Activated T-cell treated with anti-CD3 and anti-CD28 coated beads, Interleukin-2, amount 50 U/mL, for 48 hours (primary cell): ENCODE results near the gene SECISBP2.

Experiments
- DNase-seq, 2 experiments: peaks; one replicate each; pipeline ENCODE4 v3.0.0-alpha.2; 2020

SECISBP2 gene

DNA sequence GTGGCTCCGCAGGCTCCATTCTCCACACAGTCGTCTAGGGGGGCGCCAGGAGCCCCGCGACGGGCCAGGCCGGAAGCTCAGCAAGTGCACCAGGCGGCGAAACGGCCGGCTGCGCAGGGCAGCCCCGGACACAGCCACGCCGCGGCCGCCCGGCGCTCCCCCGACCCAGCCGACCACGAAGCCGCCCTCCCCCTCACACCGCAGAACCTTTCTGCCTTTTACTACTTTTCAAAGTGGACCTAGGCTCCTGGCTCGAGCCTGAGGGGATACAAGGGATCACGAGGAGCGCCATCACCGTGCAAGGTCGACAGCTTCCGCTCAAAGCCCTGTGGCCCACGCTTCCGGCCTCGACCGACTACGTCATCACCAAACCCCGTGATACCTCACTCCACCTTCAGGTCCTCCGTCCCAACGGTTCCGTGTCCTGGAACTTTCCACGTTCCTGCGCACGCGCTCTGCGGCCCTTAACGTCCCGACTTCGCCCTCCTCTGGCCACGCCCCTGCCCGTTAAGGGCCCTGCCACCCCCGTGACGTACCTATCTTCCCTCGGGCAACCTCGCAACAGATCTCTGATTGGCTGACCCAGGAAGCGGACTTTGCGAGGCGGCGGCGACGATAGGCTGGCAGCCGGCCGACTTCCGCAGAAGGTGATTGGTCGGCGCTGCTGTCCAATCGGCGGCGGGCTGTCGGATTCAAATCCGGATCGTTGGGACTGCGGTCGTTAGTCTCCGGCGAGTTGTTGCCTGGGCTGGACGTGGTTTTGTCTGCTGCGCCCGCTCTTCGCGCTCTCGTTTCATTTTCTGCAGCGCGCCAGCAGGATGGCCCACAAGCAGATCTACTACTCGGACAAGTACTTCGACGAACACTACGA, 7.6 kb upstream of the SECISBP2 start, which contains the start of gene CKS2:
CKS2 (plus strand) TSS at position 721 of the 871 bp plus-strand sequence; CDS start at position 819, 98 bp downstream.
- peak; percentile 99 to 100 for DNase-seq

DNA sequence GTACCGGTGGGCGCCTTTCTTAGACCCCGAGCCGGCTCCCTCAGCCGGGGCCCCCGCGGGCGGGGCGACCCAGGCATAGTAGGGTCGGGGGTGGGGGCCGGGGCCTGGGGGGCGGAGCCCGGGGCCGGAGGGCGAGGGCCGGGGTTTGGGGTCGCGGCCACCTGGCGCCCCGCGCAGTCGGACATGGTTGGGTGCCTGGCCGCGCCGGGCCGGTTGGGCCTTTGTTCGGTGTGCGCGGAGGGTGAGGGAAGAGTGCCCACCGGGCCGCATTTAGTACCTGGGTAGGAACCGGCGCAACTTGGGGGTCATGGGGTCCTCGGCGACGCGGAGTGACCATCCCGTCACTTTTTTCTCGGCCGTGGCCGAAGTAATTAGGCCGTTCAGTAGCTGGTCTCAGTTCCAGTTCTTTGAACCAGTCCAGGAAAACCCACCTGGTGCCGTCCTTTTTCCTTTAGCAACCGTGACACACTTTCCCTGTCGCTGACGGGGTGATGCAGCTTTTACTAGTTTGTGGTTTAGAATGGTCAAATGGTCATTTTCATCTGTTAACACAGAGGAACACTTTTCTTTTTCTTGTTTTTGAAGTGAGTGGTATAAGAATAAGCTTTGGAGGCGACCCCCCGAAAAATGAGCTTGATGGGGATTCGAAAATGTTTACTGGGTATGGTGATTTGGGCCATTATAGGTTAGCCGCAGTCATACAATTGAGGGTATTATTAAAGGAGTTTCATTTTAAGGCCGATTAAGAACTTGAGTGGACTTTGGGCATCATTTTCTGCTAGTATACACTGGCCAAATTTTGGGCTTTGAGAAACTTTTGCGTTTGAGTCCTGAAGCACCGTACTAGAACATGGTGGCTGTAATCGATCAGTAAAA, 6.7 kb upstream of the SECISBP2 start:
- peak in 1 of 2 experiments; percentile 29 for DNase-seq

DNA sequence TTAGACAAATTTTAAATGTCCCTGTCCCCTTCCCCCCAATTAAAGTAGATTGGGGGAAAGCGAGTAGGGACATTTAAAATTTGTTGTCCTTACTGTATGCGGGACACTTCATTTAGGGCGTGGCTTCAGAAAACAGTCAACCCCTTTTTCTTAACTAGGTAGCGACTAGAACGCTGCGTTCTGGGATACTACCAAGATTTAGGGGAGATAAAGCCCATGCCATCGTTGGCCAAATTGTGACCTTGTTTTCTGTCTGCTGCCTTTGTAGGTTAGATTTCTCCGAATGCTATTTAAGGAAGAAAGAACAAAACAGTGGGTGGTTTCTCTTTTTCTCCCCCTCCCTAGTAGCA, 6.1 kb upstream of the SECISBP2 start:
- no peak for DNase-seq

DNA sequence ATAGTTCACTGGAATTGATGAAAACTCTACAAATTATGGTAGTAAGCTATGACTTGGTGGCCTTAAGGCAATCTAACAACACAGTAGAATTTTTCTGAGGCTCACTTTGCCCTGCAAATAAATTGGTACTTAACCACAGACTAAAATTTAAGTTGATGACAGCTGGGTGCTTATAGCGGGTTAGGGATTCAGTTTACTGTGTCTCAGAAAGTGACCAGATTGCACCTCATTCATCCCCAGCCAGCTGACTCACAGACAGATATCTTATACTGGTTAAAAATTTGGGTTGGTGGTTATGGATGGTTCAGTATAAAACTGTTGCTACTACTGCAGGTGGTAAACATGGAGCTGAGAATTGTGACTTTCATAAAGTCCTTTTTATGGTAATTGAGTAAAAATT, 4.5 kb upstream of the SECISBP2 start:
- DNase-seq = no peak

DNA sequence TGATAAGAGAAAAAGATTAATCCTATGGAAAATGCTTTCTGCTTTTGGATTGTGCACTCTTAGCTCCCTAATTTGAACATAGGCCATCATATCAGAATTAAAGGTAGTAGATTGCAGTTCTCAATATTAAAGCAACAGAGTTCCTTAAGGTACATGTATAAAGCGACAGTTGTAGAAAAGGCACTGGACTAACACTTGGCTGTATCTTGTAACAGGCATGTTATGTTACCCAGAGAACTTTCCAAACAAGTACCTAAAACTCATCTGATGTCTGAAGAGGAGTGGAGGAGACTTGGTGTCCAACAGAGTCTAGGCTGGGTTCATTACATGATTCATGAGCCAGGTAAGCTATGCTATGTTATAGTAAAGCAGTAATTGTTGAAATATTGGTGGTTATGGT, 3.3 kb upstream of the SECISBP2 start:
- DNase-seq = no peak

DNA sequence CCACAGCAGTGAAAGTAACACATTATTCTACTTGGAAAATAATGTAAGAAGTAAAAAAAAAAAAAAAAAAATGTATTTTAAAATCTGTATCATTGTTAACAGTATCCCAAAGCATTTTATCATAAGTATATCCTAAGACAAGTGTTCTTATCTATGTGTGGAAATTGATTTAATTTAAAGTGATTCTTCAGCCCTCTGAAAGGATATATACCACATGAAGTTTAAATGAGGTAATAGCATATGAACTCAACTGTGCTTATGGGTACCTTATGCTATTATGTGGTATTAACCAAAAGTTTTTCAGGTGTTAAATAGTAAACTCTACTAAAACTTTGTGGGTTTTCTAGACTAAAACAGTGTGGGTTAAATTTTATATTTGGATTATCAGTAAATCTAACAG, 2.8 kb upstream of the SECISBP2 start:
- no peak for DNase-seq

DNA sequence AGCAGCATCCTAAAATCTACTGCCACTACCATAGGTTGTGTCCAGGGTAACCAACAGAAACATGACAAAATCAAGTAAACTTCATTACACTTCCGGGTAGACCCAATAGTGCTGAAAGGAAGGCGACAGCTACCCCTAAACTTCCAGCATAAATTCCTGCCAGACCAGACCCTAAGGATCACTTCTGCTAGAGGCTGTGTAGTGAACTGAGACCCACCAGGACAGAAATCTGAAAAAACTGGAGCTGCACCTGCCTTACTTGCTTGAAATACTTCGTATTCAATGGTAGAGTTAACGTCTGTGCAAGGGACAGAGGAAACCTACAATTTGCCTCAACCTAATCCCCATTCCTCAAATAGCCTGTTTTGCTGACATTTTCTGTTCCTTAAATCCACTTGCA, 1.0 kb upstream of the SECISBP2 start:
- DNase-seq = peak in 1 of 2 experiments; percentile 27

DNA sequence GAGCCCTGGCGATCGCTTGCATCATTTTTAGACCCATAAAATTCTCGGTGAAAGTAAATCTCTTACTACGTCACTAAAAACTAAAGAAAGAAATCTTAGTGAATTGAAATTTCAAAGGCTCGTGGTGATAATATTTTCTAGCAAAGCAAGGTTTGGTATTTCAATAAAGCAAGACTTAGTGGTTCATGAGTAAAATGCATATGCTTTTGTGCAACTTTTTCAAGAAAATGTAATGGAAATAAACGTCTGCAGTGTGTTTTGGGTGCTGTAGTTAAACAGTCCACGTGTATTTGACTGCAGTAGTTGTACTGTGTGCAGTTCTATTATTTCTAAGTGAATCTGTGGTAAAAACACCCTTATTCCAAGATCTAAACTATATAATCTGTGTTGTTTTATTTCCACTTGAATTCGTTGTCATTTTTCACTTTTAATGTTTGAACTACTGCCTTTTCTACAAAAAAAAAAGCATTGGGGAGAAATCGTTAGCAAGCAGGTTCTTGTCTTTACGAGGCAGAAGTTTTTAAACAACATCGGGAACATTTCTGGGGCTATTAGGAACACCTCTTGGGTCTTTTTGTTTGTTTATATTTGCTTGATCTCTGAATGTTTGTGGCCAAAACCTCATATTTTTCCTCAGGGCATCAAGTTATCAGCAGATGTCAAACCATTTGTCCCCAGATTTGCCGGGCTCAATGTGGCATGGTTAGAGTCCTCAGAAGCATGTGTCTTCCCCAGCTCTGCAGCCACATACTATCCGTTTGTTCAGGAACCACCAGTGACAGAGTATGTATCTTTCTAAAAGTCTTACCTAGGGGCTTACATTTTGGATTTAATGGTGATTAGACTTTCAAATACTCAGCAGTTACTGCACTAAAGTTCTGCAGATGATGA, 960 bp downstream of the SECISBP2 start:
- no peak for DNase-seq

DNA sequence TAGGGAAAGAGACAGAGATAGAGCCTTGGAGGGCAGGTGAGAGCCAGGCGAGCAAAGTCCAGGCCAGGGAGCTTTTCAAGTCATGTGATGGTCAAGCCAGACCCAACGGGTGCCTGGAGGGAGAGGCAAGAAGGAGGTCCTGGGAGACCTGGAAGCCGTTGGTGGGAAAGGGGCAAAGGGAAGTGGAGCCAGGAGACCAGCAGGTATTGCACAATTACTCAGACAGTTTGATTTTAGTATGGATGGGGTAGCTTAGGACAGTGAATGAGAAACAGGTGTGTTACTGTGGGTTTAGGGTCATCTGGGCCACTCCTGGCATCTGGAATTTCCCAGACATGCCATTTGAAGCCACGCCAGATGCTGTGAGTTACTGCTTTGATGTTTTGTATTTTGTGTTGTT, 5.1 kb downstream of the SECISBP2 start:
- DNase-seq = no peak

DNA sequence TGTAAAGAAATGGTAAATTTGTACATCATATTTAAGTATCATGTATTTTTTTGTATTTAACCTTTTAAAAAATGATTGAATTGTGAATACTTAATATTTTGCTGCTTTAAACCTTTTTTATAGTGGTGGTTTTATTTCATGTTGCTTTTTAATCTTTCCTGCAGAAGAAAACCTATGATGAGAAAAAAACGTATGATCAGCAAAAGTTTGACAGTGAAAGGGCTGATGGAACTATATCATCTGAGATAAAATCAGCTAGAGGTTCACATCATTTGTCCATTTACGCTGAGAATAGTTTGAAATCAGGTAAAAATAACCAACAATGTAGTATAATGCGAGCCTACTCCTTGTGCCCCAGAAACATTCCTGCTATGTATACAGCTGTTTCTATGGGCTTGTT, 7.4 kb downstream of the SECISBP2 start:
- DNase-seq = no peak

DNA sequence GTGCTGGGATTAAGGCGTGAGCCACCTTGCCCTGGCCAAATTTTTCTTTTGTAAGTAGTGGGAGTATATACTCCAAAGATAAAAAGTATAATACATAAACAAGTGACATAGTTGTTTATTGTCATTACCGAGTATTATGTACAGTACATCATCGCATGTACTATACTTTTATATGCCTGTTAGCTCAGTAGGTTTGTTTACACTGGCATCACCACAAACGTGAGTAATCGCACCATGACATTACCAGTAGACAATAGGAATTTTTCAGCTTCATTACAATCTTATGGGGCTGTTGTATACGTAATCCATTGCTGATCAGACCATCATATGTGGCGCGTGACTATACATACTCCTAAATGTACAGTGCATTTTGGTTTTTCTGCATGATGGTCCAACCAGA, 9.8 kb downstream of the SECISBP2 start:
- DNase-seq = no peak

DNA sequence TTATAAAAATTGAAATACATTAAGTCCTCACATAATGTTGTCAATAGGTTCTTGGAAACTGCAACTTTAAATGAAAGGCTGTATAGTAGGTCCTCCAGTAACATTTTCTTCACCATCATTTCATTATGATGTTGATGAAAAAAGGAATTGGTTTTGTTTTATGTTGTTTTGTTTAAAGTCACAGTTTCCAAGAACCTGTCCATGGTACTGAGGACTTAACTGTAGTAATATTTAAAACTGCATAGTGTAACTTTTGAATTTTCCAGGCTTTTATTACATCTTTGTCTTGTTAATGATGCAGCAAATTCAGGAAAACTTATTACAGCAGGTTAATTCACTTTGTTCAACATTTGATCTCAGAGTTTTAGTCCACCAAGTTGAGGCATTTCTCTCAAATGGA, 11.6 kb downstream of the SECISBP2 start:
- DNase-seq = no peak

DNA sequence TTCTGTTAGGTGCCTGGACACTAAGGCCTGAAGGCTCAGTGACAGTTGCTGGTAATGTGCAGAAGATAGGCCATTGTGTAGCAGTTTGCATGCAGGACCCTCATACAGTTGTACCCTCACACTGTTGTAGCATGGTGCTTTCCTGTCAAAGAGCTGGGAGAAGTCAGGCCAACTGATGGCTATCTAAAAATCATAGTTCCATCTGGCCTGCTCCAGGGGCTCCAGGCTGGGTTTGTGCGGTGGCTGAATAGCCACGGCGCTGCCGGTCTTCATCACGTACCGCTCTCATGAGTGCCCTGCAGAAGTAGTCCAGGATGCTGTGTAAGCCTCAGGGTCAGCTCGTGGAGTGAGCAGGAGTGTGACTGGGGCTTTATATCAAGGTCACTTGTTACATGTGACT, 12.2 kb downstream of the SECISBP2 start:
- DNase-seq = no peak

DNA sequence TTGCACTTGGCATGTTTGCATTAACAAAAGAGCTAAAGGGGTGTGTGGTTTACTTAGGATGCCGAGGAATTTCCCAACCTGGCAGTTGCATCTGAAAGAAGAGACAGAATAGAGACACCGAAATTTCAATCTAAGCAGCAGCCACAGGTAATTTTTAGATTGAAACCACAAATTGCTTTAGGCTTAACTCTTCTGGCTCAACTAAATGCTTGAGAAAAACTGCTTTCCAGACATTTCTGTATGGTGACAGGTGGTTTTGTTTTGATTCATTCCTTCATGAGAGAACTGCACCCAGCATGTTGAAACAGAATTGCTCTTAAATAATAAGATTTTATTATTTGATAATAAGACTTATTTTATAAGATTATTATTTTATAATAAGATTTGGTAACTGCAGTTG, 21.5 kb downstream of the SECISBP2 start:
- no peak for DNase-seq

DNA sequence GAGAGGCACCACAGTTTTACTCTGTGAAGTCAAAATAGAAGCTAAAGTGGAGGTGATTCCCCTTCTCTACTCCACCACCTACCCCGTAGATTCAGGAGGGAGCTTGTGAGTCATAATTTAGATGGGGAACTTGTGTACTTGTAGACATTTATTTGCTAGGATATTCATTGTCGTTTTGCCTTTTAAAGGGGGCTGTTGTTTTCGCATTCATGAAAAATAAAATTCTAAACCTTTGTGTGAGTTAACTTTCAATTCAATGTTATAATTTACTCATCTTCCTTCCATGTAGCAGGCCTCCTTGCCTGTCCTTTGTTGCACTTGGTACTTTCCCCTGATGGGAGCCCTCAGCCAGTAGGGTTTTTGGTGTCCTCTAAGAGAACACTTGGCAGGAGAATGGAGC, 22.0 kb downstream of the SECISBP2 start:
- DNase-seq = no peak

DNA sequence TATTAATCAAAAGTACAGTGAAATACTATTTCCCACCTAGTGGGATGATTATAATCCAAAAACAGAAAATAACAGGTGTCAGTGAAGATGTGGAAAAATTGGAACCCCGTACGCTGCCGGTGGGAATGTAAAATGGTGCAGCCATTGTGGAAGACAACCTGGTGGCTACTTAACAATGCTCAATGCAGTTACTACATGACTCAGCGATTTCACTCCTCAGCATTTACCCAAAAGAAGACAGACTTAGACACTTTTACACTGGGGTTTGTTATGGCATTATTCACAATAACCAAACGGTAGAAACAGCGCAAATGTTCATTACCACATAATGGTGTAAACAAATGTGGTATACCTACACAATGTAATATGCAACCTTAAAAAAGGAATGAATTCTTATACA, 23.9 kb downstream of the SECISBP2 start:
- no peak for DNase-seq

DNA sequence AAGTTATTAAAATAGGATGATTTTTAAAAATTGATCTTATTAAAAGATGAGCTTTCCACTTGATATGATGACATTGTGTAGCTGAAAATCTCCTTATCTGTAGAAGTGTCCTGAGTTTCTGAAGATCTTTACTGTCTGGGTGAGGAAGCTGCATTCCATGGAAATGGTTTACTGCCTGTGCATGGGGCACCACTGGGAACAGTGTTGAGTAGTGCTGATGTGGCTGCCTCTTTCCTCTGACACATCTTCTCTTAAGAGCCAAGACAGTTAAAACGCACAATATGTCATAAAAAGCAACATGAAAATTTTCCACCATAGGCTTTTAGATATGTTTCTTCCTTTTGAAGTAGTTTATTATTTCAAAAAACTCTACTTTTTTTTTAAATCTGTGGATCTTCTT, 24.6 kb downstream of the SECISBP2 start:
- DNase-seq = no peak

DNA sequence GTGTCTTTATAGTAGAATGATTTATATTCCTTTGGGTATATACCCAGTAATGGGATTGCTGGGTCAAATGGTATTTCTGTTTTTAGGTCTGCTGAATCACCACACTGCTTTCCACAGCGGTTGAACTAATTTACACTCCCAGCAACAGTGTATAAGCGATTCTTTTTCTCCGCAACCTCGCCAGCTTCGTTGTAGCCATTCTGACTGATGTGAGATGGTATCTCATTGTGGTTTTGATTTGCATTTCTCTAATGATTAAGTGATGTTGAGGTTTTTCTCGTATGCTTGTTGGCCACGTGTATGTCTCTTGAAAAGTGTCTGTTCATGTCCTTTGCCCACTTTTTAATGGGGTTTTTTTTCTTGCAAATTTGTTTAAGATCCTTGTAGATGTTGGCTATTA, 25.5 kb downstream of the SECISBP2 start:
- DNase-seq = peak in 1 of 2 experiments; percentile 33

DNA sequence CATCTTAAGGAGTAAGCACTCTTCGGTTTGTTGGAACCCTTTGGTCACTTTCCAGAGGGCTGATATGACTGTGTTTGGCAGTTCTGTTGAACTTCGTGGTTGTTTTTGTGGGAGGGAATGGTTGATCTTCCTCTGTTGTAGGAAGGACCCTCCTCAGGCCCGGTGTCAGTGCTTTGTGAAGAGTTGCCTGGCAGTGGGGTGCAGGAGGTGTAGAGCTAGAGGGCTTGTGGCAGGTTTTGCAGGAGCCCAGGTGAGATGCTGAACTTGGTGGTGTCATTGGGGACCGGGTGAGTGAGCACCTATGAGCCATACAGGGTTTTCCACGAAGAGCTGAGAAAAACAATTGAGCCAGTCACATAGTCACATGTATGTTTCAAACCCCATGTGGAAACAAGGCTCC, 27.2 kb downstream of the SECISBP2 start:
- DNase-seq = no peak

DNA sequence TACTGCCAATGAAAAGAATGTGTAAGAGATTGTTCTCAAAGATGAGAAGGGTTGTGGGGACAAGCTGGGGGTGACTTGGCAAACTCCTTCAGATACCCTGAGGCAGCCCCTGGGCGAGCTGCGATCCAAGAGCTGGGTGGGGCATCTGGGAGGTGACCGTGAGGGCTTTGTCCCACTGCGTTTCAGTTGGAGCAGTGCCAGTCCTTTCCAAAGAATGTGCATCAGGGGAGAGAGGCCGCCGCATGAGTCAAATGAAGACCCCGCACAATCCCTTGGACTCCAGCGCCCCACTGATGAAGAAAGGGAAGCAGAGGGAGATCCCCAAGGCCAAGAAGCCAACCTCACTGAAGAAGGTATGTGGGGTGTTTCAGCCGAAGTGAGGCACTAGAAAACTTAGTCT, 28.4 kb downstream of the SECISBP2 start:
- DNase-seq = no peak

DNA sequence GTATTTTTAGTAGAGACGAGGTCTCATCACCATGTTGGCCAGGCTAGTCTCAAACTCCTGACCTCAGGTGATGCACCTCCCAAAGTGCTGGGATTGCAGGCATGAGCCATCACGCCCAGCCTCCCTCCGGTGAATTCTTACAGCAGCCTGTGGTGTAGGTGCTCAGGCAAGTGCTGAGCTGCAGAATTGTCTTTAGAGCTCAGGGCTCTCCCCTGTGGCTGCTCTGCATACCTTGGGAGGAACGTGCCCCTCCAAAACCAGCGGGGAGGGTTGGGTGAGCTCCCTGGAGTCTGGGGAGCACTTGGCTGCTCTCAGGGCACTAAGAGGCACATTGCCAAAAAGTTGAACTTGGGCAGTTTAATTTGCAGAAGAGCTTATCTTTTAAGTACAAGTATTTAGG, 29.4 kb downstream of the SECISBP2 start:
- DNase-seq = no peak

DNA sequence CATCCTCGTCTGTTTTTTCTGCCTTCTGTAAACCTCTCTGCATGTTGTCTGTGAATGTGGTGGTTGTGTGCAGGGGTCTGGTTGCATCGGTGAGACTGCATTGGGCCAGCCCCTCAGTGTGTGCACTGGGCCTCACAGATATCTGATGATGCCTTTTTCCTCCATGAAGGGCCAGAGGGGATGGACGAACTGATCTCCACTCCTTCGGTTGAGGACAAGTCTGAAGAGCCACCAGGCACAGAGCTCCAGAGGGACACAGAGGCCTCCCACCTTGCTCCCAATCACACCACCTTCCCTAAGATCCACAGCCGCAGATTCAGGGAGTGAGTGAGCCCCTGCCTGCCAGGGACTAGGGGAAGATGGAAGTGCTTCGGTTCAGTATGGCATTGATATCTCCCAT, 31.3 kb downstream of the SECISBP2 start:
- DNase-seq = no peak

DNA sequence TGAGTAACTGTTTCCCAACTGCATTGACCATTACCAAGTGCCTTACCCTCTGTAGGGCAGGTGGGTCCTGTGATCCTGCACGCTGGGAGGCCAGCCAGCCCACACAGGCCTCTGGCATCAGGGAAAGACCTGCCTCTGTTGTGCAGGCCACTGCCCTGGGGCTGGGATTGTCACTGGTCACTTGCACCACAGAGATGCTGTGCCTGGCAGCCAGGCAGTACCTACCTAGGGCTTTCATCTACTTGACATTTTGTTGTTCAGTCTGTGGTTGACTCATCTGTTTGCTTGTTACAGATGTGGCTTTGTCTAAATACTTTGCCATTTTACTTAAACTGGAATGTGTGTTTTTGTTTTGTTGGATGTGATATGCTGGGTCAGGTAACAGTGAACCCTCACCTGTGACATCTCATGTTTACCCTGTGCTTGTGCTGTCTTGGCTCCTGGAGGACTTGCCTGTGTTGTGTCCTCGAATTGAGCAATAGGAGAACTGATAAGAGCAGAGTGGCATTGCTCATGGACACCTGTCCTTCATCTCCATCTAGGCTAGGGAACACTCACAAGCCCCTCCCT, 32.8 kb downstream of the SECISBP2 start:
- no peak for DNase-seq
